Activated CD8-positive, alpha-beta memory T cell treated with anti-CD3 and anti-CD28 coated beads, Interleukin-2, amount 10 ng/mL, durations not matched to agents 7 days and 5 days (primary cell): Measurements from ENCODE around the gene OR10V1. TPM values are rescaled to one million over a fixed set of nuclear protein-coding genes. Genes with fewer than 3 reads are reported as not detected.
A peak's percentile ranks its signal among the peaks of the same experiment; 100 is the strongest.
"Not testable (repeated sequence)": the region's sequence is repeated elsewhere in the genome, so short reads cannot be mapped to it uniquely, and the experiment has no call there.

Source experiments
- ATAC-seq: fragments of 150-1000 bp; cut with Tn5 transposase; one replicate; pipeline ENCODE4 v1.10.0; 2021; ENCODE audit warnings: moderate library complexity
- CTCF ChIA-PET: fragments of 350-600 bp; sonication (Branson Sonifier 250); formaldehyde crosslinking; loops from one replicate; lab custom pipeline; 2021; ENCODE audit warnings: antibody characterized with exemption; lab: Charles Lee
- DNase-seq: peaks from one replicate; pipeline ENCODE4 v3.0.0-alpha.2; 2020
- H3K27ac Mint-ChIP-seq: one replicate; pipeline ENCODE4 v1.8.0; 2021; ENCODE audit warnings: mild to moderate bottlenecking, mixed read lengths
- H3K27me3 Mint-ChIP-seq: one replicate; pipeline ENCODE4 v1.8.0; 2021; ENCODE audit warnings: mixed read lengths
- H3K36me3 Mint-ChIP-seq: one replicate; pipeline ENCODE4 v1.8.0; 2021; ENCODE audit warnings: mild to moderate bottlenecking, mixed read lengths
- H3K4me1 Mint-ChIP-seq: one replicate; pipeline ENCODE4 v1.8.0; 2021; ENCODE audit warnings: mixed read lengths
- H3K4me3 Mint-ChIP-seq: one replicate; pipeline ENCODE4 v1.8.0; 2021; ENCODE audit warnings: mild to moderate bottlenecking, moderate library complexity, mixed read lengths
- H3K9me3 Mint-ChIP-seq: one replicate; pipeline ENCODE4 v1.8.0; 2022; ENCODE audit warnings: low read depth, mixed read lengths
- total RNA-seq, 2 experiments: library from RNA; stranded (reverse); gene quantifications; one replicate each; pipeline ENCODE4 v1.2.3, GENCODE V29; 2021

The OR10V1 gene
- total RNA-seq, 2 experiments from 2014 or later = not detected

DNA sequence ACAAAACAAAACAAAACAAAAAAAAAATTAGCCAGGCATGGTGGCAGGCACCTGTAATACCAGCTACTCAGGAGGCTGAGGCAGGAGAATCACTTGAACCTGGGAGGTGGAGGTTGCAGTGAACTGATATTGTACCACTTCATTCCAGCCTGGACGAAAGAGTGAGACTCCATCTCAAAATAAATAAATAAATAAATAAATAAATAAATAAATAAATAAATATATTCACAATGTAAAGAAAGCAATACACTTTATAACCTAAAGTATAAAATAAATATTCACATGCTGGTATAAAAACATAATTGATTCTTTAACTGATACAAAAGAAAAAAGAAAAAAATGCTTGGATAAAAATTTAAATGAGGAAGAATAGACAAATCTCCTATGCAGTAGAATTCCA is 10.1 kb downstream of the OR10V1 start:
- H3K9me3 Mint-ChIP-seq, H3K36me3 Mint-ChIP-seq, DNase-seq, CTCF ChIA-PET, H3K4me1 Mint-ChIP-seq, ATAC-seq, H3K4me3 Mint-ChIP-seq, H3K27ac Mint-ChIP-seq: not testable (repeated sequence)
- peaks cover 15% of the 10 kb centered on the region for H3K27me3 Mint-ChIP-seq

DNA sequence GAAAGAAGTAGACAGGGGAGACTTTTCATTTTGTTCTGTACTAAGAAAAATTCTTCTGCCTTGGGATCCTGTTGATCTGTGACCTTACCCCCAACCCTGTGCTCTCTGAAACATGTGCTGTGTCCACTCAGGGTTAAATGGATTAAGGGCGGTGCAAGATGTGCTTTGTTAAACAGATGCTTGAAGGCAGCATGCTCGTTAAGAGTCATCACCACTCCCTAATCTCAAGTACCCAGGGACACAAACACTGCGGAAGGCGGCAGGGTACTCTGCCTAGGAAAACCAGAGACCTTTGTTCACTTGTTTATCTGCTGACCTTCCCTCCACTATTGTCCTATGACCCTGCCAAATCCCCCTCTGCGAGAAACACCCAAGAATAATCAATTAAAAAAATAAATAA is 13.5 kb downstream of the OR10V1 start:
- H3K4me1 Mint-ChIP-seq, H3K4me3 Mint-ChIP-seq, CTCF ChIA-PET, H3K9me3 Mint-ChIP-seq, DNase-seq, H3K27ac Mint-ChIP-seq, ATAC-seq, H3K36me3 Mint-ChIP-seq: not testable (repeated sequence)
- H3K27me3 Mint-ChIP-seq = peaks cover 40% of the 10 kb centered on the region

DNA sequence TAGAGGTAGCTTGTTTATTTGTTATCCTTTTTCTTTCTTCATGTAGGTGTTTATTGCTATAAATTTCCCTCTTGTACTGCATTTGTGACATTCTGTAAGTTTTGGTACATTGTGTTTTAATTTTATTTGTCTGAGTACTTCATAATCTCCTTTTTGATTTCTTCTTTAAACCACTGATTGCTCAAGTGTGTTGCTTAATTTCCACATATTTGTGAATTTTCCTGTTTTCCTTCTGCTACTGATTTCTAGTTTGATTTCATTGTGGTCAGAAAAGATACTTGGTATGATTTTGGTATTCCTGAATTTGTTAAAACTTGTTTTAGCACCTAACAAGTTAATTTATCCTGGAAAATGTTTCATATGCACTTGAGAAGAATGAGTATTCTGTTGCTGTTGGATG is 15.1 kb downstream of the OR10V1 start:
- DNase-seq = no peak
- ATAC-seq = no peak
- peaks cover 42% of the 10 kb centered on the region for H3K27me3 Mint-ChIP-seq
- no peak overlapping the region for H3K4me3 Mint-ChIP-seq
- CTCF ChIA-PET = no interaction called here
- no peak overlapping the region for H3K27ac Mint-ChIP-seq
- no peaks in the 10 kb centered on the region for H3K4me1 Mint-ChIP-seq
- peaks cover 2% of the 10 kb centered on the region for H3K9me3 Mint-ChIP-seq
- H3K36me3 Mint-ChIP-seq = no peaks in the 10 kb centered on the region

DNA sequence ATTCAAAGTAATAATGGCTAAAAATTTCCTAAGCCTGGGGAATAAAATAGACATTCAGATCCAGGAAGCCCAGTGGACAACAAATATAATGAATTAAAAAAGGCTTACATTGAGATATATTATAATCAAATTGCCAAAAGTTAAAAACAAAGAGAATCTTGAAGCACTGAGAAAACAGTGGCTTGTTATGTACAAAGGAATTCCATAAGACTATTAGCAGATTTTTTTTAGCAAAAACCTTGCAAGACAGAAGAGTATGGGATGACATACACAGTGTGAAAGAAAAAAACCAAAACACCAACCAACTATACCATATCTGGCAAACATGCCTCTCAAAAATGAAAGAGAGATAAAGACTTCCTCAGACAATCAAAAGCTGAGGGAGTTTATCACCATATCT is 20.7 kb downstream of the OR10V1 start:
- H3K27me3 Mint-ChIP-seq = peaks cover 49% of the 10 kb centered on the region
- ATAC-seq (no peak), DNase-seq (no peak)
- H3K4me1 Mint-ChIP-seq = no peaks in the 10 kb centered on the region
- peaks cover 5% of the 10 kb centered on the region for H3K9me3 Mint-ChIP-seq
- CTCF ChIA-PET = no interaction called here
- no peaks in the 10 kb centered on the region for H3K36me3 Mint-ChIP-seq
- H3K27ac Mint-ChIP-seq = no peak overlapping the region
- H3K4me3 Mint-ChIP-seq = no peak overlapping the region

DNA sequence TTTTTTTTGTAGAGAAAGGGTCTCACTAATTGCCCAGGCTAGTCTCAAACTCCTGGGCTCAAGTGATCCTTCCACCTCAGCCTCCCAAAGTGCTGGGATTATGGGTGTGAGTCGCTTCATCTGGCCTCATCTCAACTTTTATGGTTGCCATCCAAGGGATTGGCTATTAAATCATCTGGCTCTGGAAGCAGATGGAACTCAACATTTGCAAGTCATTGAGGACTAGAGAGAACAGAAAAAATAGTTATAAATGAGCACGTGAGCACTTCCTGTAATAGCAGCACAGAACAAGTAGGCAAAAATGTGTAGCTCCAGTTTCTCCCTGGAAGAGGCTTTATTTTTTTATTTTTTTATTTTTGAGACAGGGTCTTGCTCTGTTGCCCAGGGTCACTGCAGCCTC is 22.5 kb downstream of the OR10V1 start:
- H3K4me1 Mint-ChIP-seq = no peaks in the 10 kb centered on the region
- H3K9me3 Mint-ChIP-seq = peaks cover 5% of the 10 kb centered on the region
- H3K27me3 Mint-ChIP-seq = peaks cover 37% of the 10 kb centered on the region
- H3K27ac Mint-ChIP-seq = no peak overlapping the region
- H3K4me3 Mint-ChIP-seq = no peak overlapping the region
- ATAC-seq = no peak
- DNase-seq = no peak
- no peaks in the 10 kb centered on the region for H3K36me3 Mint-ChIP-seq
- CTCF ChIA-PET = interaction anchor here (0.6 kb wide), 1 partner anchor 11 kb away, joined by 3 read pairs; no protein-coding TSS in a partner anchor

DNA sequence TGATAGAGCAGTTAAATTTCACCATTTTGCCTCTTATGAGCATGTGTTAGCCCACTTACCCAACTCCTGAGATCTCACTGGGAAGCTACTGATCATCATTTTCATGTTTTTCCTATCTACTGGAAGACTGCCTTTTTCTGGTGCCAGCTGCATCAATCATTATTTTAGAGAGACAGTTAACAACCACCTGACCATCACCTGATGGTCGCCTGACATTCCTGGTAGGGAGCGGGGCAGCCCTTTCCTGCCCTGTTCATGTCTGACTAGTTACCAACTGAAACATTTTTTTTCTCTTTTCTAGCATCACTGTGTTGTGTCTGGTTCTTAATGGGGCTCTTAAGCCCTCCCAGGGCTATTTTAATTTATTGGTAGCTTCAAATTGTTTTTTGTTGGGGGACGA is 24.6 kb downstream of the OR10V1 start:
- no peak overlapping the region for H3K27ac Mint-ChIP-seq
- peaks cover 41% of the 10 kb centered on the region for H3K27me3 Mint-ChIP-seq
- H3K4me1 Mint-ChIP-seq = no peaks in the 10 kb centered on the region
- no peaks in the 10 kb centered on the region for H3K36me3 Mint-ChIP-seq
- no peak overlapping the region for H3K4me3 Mint-ChIP-seq
- no peak for ATAC-seq
- CTCF ChIA-PET = no interaction called here
- DNase-seq = no peak
- H3K9me3 Mint-ChIP-seq = peaks cover 5% of the 10 kb centered on the region

DNA sequence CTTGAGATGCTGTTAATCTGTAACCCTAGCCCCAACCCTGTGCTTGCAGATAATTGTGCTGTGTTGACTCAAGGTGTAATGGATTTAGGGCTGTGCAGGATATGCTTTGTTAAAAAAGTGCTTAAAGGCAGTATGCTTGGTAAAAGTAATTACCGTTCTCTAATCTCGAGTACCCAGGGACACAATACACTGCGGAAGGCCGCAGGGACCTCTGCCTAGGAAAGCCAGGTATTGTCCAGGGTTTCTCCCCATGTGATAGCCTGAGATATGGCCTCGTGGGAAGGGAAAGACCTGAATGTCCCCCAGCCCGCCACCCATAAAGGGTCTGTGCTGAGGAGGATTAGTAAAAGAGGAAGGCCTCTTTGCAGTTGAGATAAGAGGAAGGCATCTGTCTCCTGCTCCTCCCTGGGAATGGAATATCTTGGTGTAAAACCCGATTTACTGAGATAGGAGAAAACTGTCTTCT is 32.4 kb downstream of the OR10V1 start:
- H3K4me3 Mint-ChIP-seq, H3K4me1 Mint-ChIP-seq, H3K36me3 Mint-ChIP-seq, H3K27ac Mint-ChIP-seq, ATAC-seq, H3K9me3 Mint-ChIP-seq, DNase-seq: not testable (repeated sequence)
- CTCF ChIA-PET = interaction anchor here (2.6 kb wide), 1 partner anchor 144 kb away, joined by 12 read pairs; no protein-coding TSS in a partner anchor
- peaks cover 26% of the 10 kb centered on the region for H3K27me3 Mint-ChIP-seq

DNA sequence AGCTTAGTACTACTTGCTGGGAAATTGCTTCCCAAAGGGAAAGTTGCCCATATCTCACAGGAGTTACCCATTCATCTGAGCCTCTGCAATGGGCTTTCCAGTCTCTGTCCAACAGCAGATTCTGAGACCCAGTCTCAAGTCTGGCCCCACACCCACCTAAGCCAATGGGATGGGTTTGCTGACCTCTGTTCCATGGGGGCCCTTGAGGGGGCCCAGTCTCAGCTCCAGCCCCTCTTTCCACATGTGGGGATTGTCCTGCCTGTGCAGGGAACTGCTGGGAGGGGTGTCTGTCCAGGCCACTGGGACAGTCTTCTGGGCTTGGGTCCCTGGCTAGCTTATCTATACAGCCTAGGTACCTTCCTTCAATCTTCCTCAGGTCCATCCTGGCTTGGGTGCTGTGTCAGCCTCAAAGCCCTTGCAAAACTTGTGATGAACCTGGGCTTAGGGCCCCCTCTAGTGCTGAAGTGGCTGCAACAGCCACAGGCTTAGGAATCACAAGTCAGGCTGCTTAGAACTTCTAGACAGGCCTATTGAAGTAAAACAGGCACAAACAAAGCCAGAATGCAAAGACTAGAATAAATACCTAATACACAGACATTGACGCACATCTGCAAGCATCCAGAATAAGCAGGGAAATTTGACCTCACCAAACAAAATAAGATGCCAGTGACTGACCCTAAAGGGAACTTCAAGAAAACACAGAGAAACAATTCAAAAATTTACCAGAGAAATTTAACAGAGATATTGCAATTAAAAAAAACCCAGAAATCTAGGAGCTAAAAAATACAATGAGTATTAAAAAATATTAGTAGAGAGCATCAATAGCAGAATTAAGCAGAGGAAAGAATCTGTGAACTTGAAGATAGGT is 33.1 kb downstream of the OR10V1 start:
- DNase-seq (peak; percentile 69), ATAC-seq (peak; percentile 91)
- H3K4me3 Mint-ChIP-seq = no peak overlapping the region
- H3K27me3 Mint-ChIP-seq = peaks cover 21% of the 10 kb centered on the region
- H3K4me1 Mint-ChIP-seq = no peaks in the 10 kb centered on the region
- H3K9me3 Mint-ChIP-seq = no peaks in the 10 kb centered on the region
- H3K36me3 Mint-ChIP-seq = no peaks in the 10 kb centered on the region
- CTCF ChIA-PET = interaction anchor here (0.6 to 2.6 kb wide), 4 partner anchors 10 to 509 kb away, joined by 3 to 12 read pairs (median 4); partner anchors contain the start of gene DTX4
- no peak overlapping the region for H3K27ac Mint-ChIP-seq

DNA sequence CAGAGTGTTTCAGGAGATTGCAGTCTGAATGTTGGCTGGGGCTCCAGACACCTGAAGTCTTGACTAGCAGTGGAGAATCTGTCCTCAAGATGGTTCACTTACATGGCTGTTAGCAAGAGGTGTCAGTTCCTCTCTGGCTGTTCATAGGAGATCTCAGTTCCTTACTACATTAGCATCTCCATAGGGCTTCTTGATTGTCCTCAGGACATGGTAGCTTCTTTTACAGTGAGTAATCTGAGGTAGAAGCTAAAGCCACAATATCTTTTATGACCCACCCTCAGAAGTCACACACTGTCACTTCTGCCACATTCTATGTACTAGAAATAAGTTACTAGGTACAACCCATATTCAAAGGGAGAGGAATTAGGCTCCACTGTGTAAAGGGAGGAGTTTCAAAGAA is 34.3 kb downstream of the OR10V1 start:
- H3K36me3 Mint-ChIP-seq = no peaks in the 10 kb centered on the region
- no peak overlapping the region for H3K27ac Mint-ChIP-seq
- no peak for ATAC-seq
- H3K4me1 Mint-ChIP-seq = no peaks in the 10 kb centered on the region
- no peak overlapping the region for H3K4me3 Mint-ChIP-seq
- CTCF ChIA-PET = interaction anchor here (1.3 to 2.6 kb wide), 2 partner anchors 142 to 508 kb away, joined by 3 to 12 read pairs; partner anchors contain the start of gene DTX4
- H3K27me3 Mint-ChIP-seq = peaks cover 15% of the 10 kb centered on the region
- DNase-seq = no peak
- H3K9me3 Mint-ChIP-seq = no peaks in the 10 kb centered on the region

DNA sequence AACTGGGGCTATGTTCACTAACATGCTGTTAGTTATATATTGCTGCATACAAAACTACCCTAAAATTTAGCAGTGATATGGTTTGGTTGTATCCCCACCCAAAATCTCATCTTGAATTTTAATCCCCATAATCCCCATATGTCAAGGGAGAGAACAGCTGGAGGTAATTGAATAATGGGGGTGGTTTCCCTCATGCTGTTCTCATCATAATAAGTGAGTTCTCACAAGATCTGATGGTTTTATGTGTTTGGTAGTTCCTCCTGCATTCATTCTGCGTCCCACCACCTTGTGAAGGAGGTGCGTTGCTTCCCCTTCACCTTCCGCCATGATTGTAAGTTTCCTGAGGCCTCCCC is 34.9 kb downstream of the OR10V1 start:
- DNase-seq (no peak), ATAC-seq (no peak)
- Mint-ChIP-seq H3K9me3 (no peaks in the 10 kb centered on the region), H3K4me3 (no peak overlapping the region), H3K27ac (no peak overlapping the region), H3K27me3 (peaks cover 13% of the 10 kb centered on the region), H3K4me1 (no peaks in the 10 kb centered on the region), H3K36me3 (no peaks in the 10 kb centered on the region)
- CTCF ChIA-PET = interaction anchor here (2.6 kb wide), 1 partner anchor 142 kb away, joined by 12 read pairs; no protein-coding TSS in a partner anchor

DNA sequence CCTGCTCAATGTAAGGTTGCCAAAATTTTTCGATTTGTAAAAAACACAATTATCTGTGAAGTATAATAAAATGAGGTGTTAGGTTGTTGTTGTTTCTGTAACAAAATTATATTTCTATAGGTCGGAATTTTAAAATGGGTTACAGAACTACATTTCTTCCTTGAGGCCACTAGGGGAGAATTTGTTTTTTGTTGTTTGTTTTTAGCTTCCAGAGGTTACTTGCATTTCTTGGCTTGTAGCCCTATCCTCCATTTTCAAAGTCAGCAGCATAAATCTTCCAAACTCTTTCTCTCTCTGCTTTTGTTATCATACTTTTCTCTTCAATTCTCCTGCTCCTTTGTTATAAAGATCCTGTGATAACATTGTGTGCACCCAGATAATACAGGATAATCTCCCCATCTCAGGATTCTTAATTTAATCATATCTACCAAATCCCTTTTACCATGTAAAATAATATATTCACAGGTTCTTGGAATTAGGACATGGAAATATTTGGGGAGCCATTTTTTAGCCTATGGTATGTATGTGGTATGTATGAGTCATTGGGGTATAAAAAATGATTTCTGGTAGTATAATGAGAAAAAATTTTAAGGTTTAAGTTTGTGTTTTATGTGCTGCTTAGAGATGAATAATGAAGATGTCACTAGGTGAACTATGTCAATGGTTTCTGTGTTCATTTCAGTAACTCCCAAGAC is 35.4 kb downstream of the OR10V1 start:
- CTCF ChIA-PET = interaction anchor here (1.7 kb wide), 1 partner anchor 509 kb away, joined by 4 read pairs; no protein-coding TSS in a partner anchor
- Mint-ChIP-seq H3K36me3 (no peaks in the 10 kb centered on the region), H3K4me3 (no peak overlapping the region), H3K27me3 (peaks cover 9% of the 10 kb centered on the region), H3K9me3 (no peaks in the 10 kb centered on the region), H3K4me1 (no peaks in the 10 kb centered on the region), H3K27ac (no peak overlapping the region)
- ATAC-seq (no peak), DNase-seq (no peak)

DNA sequence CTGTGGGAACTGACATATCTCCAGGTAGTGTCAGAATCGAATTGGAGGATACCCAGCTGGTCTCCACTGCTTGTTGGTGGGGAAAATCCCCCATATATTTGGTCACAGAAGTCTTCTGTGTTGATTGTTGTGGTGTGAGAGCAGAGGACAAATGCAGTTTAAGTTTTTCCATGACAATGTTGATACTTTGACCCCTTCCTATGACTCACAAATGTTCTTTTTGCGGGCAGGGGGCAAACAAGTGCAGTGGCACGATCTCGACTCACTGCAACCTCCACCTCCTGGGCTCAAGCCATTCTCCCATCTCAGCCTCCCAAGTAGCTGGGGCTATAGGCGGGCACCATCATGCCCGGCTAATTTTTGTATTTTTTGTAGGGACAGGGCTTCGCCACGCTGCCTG is 37.4 kb downstream of the OR10V1 start:
- ATAC-seq (no peak), DNase-seq (no peak)
- Mint-ChIP-seq H3K27me3 (peaks cover 3% of the 10 kb centered on the region), H3K36me3 (no peaks in the 10 kb centered on the region), H3K4me1 (no peaks in the 10 kb centered on the region), H3K27ac (no peak overlapping the region), H3K9me3 (no peaks in the 10 kb centered on the region), H3K4me3 (no peak overlapping the region)
- CTCF ChIA-PET = interaction anchor here (0.9 to 1.7 kb wide), 2 partner anchors 23 to 506 kb away, joined by 3 to 4 read pairs; no protein-coding TSS in a partner anchor

DNA sequence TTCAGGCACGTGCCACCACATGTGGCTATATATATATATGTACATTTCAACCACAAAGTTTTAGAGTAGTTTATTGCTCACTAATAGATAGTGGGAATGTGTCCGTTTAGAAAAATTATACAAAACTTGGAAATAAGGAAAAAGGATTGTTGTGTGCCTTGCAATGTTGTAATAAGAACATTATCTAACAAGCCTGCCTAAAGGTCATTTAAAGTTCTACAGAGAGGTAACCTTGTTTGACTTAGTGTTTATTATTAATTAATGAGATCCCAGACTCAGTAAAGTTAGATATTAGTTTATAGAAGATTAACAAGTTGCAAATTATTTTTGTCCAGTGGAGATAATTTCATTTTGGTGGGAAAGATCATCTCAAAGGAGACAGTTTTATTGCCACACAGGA is 39.4 kb downstream of the OR10V1 start:
- CTCF ChIA-PET = no interaction called here
- H3K9me3 Mint-ChIP-seq = no peaks in the 10 kb centered on the region
- peaks cover 3% of the 10 kb centered on the region for H3K27me3 Mint-ChIP-seq

More for the DNA sequence above, 39.4 kb downstream of the OR10V1 start:
- Mint-ChIP-seq H3K4me3 (no peak overlapping the region), H3K4me1 (peaks cover 8% of the 10 kb centered on the region), H3K27ac (no peak overlapping the region), H3K36me3 (no peaks in the 10 kb centered on the region)
- no peak for ATAC-seq
- no peak for DNase-seq
